ENCODE measurements around the gene SYT8. TPM values are rescaled to one million over a fixed set of nuclear protein-coding genes. Genes with fewer than 3 reads are reported as not detected.

Gene SYT8
- total RNA-seq, 4 donors from 2014 or later, result not detected

- no peak for TF ChIP-seq CTCF (IDR thresholded peaks at IDR 0.05)
- no peak for TF ChIP-seq POLR2A (IDR thresholded peaks at IDR 0.05)
- 52 to 53% methylated on average over 18 to 22 of the region's 32 CpGs for WGBS, 2 donors
- no peak overlapping the region for H3K4me3 ChIP-seq (replicated peaks in 1 of 3)
- no peak for DNase-seq
- no peaks in the 10 kb centered on the region for H3K9me3 ChIP-seq
- H3K27me3 ChIP-seq, result no peaks in the 10 kb centered on the region
- H3K36me3 ChIP-seq, result no peaks in the 10 kb centered on the region
- H3K27ac ChIP-seq, result peak overlapping the region; percentile 67 to 70 (median 67)
- H3K4me1 ChIP-seq, result peaks cover 5 to 29% of the 10 kb centered on the region in 2 donors
- intact Hi-C loops (cut with DNase I), result loop anchor here (5.0 kb wide), 1 partner anchor 272 kb away; no protein-coding TSS in a partner anchor
These were observed 45.3 kb downstream of the SYT8 start for GRCh38 chr11:1879941-1880720.

- peaks cover 5 to 29% of the 10 kb centered on the region in 2 donors for H3K4me1 ChIP-seq
- no peaks in the 10 kb centered on the region for H3K27me3 ChIP-seq
- intact Hi-C loops (cut with DNase I), result loop anchor here (5.0 kb wide), 1 partner anchor 271 kb away; no protein-coding TSS in a partner anchor
- H3K9me3 ChIP-seq, result no peaks in the 10 kb centered on the region
- H3K27ac ChIP-seq, result peak overlapping the region; percentile 67 to 70 (median 67)
- no peak for TF ChIP-seq CTCF (IDR thresholded peaks at IDR 0.05)
- no peak for TF ChIP-seq POLR2A (IDR thresholded peaks at IDR 0.05)
- DNase-seq, result no peak
- H3K4me3 ChIP-seq (replicated peaks in 1 of 3), result no peak overlapping the region
- H3K36me3 ChIP-seq, result no peaks in the 10 kb centered on the region
- 48 to 68% methylated on average over 4 of the region's 9 CpGs for WGBS, 2 donors
These were observed 46.1 kb downstream of the SYT8 start for GRCh38 chr11:1880746-1881441.

GRCh38 chr11:1881442-1882264 is 46.9 kb downstream of the SYT8 start:
- no peak for TF ChIP-seq CTCF (IDR thresholded peaks at IDR 0.05)
- no peak for TF ChIP-seq POLR2A (IDR thresholded peaks at IDR 0.05)
- no peak overlapping the region for H3K4me3 ChIP-seq (replicated peaks in 1 of 3)
- H3K4me1 ChIP-seq, result peaks cover 5 to 24% of the 10 kb centered on the region in 2 donors
- 54 to 88% methylated on average over 17 to 19 of the region's 43 CpGs for WGBS, 2 donors
- intact Hi-C loops (cut with DNase I), result loop anchor here (5.0 kb wide), 1 partner anchor 271 kb away; no protein-coding TSS in a partner anchor
- H3K27me3 ChIP-seq, result no peaks in the 10 kb centered on the region
- DNase-seq, result no peak
- H3K27ac ChIP-seq, result peak overlapping the region; percentile 12 to 70 (median 67)
- H3K9me3 ChIP-seq, result no peaks in the 10 kb centered on the region
- H3K36me3 ChIP-seq, result no peaks in the 10 kb centered on the region

GRCh38 chr11:1882265-1883238 is 47.8 kb downstream of the SYT8 start:
- intact Hi-C loops (cut with DNase I), result loop anchor here (5.0 kb wide), 1 partner anchor 270 kb away; no protein-coding TSS in a partner anchor
- Histone ChIP-seq H3K4me3 (replicated peaks in 1 of 3) (no peak overlapping the region), H3K4me1 (peaks cover 5 to 22% of the 10 kb centered on the region in 2 donors), H3K36me3 (no peaks in the 10 kb centered on the region), H3K27ac (peak overlapping the region in 2 of 3 donors; percentile 12 to 37), H3K27me3 (no peaks in the 10 kb centered on the region), H3K9me3 (no peaks in the 10 kb centered on the region)
- TF ChIP-seq CTCF (IDR thresholded peaks at IDR 0.05) (peak; percentile 56 to 90 (median 64)), POLR2A (IDR thresholded peaks at IDR 0.05) (no peak)
- peak; percentile 63 to 65 for DNase-seq
- WGBS, 2 donors, result 25 to 31% methylated on average over 6 to 7 of the region's 23 CpGs
